Measurements from ENCODE around the gene KRTAP4-7. TPM values are rescaled to one million over a fixed set of nuclear protein-coding genes. Genes with fewer than 3 reads are reported as not detected.
"Not testable (repeated sequence)": the region's sequence is repeated elsewhere in the genome, so short reads cannot be mapped to it uniquely, and the experiment has no call there.

The KRTAP4-7 gene
- total RNA-seq, 1 experiment from 2014 or later = not detected

DNA sequence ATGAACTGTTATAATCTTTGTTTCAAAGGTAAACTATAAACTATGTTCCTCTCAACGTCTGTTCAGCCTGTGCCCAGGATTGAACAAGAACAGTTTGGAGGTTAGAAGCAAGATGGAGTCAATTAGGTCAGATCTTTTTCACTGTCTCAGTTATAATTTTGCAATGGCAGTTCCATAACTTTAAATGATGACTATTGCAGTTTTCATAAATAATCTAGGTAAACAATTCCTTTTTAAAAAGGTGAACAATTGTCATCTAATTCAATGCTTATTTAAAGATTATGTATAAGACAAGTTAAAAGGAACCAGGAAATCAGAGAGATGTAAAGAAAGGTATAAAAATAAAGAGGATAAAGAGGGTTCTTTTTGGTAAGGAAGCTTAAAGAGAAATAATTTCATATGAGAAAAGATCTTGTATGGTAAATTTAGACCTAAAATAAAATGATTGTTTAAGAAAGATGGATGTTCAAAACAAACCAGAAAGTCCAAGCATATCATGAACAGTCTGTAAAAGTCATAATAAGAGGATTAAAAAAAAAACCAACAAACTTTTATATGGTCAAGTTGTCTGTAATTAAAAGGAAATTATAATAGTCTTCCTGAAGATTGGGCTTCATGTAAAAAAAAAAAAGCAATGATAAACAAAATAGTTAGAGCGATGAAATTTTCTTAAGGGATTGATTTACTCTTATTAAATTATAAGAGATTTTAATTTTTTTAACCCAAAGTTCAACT, 27.4 kb downstream of the KRTAP4-7 start:
- H3K9me3 ChIP-seq (ENCODE audit: control insufficient read depth, insufficient read depth, low read depth, low read length) = peaks cover 10% of the 10 kb centered on the region; the same call in 1 of the 2 replicates
- ChIA-PET POLR2A (no interaction called here), CTCF (no interaction called here)
- no peak for ATAC-seq
- no peaks in the 10 kb centered on the region for H3K4me1 ChIP-seq (ENCODE audit: control insufficient read depth, insufficient read depth, low read length)
- no peak for DNase-seq (ENCODE audit: low read depth, low spot score)
- TF ChIP-seq POLR2AphosphoS5 (IDR thresholded peaks at IDR 0.05; ENCODE audit: low read depth, low read length) (no peak), TCF7L2 (IDR thresholded peaks at IDR 0.05; ENCODE audit: low read depth, low read length) (no peak), SIN3A (IDR thresholded peaks at IDR 0.05; ENCODE audit: borderline replicate concordance, insufficient read depth, low read depth, low read length) (no peak)
- TF ChIP-seq, protein P1, sequence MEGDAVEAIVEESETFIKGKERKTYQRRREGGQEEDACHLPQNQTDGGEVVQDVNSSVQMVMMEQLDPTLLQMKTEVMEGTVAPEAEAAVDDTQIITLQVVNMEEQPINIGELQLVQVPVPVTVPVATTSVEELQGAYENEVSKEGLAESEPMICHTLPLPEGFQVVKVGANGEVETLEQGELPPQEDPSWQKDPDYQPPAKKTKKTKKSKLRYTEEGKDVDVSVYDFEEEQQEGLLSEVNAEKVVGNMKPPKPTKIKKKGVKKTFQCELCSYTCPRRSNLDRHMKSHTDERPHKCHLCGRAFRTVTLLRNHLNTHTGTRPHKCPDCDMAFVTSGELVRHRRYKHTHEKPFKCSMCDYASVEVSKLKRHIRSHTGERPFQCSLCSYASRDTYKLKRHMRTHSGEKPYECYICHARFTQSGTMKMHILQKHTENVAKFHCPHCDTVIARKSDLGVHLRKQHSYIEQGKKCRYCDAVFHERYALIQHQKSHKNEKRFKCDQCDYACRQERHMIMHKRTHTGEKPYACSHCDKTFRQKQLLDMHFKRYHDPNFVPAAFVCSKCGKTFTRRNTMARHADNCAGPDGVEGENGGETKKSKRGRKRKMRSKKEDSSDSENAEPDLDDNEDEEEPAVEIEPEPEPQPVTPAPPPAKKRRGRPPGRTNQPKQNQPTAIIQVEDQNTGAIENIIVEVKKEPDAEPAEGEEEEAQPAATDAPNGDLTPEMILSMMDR (IDR thresholded peaks at IDR 0.05) = no peak
- TF ChIP-seq, protein P2, sequence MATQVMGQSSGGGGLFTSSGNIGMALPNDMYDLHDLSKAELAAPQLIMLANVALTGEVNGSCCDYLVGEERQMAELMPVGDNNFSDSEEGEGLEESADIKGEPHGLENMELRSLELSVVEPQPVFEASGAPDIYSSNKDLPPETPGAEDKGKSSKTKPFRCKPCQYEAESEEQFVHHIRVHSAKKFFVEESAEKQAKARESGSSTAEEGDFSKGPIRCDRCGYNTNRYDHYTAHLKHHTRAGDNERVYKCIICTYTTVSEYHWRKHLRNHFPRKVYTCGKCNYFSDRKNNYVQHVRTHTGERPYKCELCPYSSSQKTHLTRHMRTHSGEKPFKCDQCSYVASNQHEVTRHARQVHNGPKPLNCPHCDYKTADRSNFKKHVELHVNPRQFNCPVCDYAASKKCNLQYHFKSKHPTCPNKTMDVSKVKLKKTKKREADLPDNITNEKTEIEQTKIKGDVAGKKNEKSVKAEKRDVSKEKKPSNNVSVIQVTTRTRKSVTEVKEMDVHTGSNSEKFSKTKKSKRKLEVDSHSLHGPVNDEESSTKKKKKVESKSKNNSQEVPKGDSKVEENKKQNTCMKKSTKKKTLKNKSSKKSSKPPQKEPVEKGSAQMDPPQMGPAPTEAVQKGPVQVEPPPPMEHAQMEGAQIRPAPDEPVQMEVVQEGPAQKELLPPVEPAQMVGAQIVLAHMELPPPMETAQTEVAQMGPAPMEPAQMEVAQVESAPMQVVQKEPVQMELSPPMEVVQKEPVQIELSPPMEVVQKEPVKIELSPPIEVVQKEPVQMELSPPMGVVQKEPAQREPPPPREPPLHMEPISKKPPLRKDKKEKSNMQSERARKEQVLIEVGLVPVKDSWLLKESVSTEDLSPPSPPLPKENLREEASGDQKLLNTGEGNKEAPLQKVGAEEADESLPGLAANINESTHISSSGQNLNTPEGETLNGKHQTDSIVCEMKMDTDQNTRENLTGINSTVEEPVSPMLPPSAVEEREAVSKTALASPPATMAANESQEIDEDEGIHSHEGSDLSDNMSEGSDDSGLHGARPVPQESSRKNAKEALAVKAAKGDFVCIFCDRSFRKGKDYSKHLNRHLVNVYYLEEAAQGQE (IDR thresholded peaks at IDR 0.05; ENCODE audit: insufficient read depth in 1 of 2, low read depth in 2 of 2, low read length in 1 of 2) = no peak
- BruUV-seq (replicated peaks) = no TSS peak
- in situ Hi-C loops (cut with HindIII; ENCODE audit: low pct_unique_long_range_greater_than_20kb, low sequenced_read_pairs) = no loop called here
- H3K36me3 ChIP-seq (ENCODE audit: control insufficient read depth, insufficient read depth, low read length) = no peaks in the 10 kb centered on the region
- no peaks in the 10 kb centered on the region for H3K27me3 ChIP-seq (ENCODE audit: control insufficient read depth, insufficient read depth, low read length)
- H3K27ac ChIP-seq (ENCODE audit: low read length) = no peak overlapping the region
- no peak overlapping the region for H3K4me3 ChIP-seq (ENCODE audit: low read depth in 2 of 2, low read length in 2 of 2)
- intact Hi-C loops (cut with micrococcal nuclease; ENCODE audit: unreplicated experiment) = no loop called here

DNA sequence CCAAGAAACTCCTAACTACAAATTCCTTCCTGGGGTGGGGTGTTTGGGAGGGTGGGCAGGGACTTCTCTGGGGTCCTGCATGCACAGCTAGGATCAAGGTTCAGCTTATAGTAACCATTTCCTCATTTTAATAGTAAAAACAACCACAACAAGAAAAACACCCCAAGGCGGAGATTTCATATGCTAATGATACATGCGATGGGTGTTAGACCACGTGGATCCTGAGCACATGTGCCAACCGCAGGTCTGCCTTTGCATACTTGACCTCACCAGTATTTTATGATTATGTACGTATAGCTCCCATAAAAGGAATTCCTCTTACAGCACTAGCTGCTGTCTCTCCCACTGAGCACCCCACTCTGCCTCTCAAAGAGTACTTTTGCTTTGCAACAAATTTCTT, 32.3 kb downstream of the KRTAP4-7 start:
- Histone ChIP-seq H3K27ac (ENCODE audit: low read length) (no peak overlapping the region), H3K9me3 (ENCODE audit: control insufficient read depth, insufficient read depth, low read depth, low read length) (peaks cover 6% of the 10 kb centered on the region; the same call in 1 of the 2 replicates), H3K4me1 (ENCODE audit: control insufficient read depth, insufficient read depth, low read length) (no peaks in the 10 kb centered on the region), H3K27me3 (ENCODE audit: control insufficient read depth, insufficient read depth, low read length) (no peaks in the 10 kb centered on the region), H3K4me3 (ENCODE audit: low read depth in 2 of 2, low read length in 2 of 2) (no peak overlapping the region), H3K36me3 (ENCODE audit: control insufficient read depth, insufficient read depth, low read length) (no peaks in the 10 kb centered on the region)
- DNase-seq (ENCODE audit: low read depth, low spot score) (no peak), ATAC-seq (no peak)
- in situ Hi-C loops (cut with HindIII; ENCODE audit: low pct_unique_long_range_greater_than_20kb, low sequenced_read_pairs) (no loop called here), intact Hi-C loops (cut with micrococcal nuclease; ENCODE audit: unreplicated experiment) (no loop called here)
- ChIA-PET CTCF (no interaction called here), POLR2A (no interaction called here)
- BruUV-seq (replicated peaks) = no TSS peak
- no peak for TF ChIP-seq TCF7L2 (IDR thresholded peaks at IDR 0.05; ENCODE audit: low read depth, low read length)
- TF ChIP-seq POLR2AphosphoS5 (IDR thresholded peaks at IDR 0.05; ENCODE audit: low read depth, low read length) = no peak
- TF ChIP-seq, protein P2 (IDR thresholded peaks at IDR 0.05; ENCODE audit: insufficient read depth in 1 of 2, low read depth in 2 of 2, low read length in 1 of 2) = no peak
- TF ChIP-seq SIN3A (IDR thresholded peaks at IDR 0.05; ENCODE audit: borderline replicate concordance, insufficient read depth, low read depth, low read length) = no peak

DNA sequence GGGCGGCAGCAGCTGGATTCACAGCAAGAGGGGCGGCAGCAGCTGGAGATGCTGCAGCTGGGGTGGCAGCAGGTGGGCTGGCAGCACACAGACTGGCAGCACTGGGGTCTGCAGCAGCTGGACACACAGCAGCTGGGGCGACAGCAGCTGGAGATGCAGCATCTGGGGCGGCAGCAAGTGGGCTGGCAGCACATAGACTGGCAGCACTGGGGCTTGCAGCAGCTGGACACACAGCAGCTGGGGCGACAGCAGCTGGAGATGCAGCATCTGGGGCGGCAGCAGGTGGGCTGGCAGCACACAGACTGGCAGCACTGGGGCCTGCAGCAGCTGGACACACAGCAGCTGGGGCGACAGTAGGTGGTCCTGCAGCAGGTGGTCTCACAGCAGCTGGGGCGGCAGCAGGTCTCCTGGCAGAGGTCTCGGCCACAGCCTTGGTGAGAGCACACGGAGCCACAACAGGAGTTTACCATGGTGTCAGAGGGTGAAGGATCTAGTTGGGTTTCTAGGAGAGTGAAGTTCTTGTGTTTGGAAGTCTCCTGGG, 34.0 kb downstream of the KRTAP4-7 start, which contains the start of gene KRTAP4-11:
Gene KRTAP4-11 (minus strand): TSS at position 528 of the 541 bp plus-strand sequence. CDS start 58 bp downstream, at position 470.
- ATAC-seq; H3K4me1 ChIP-seq (ENCODE audit: control insufficient read depth, insufficient read depth, low read length); DNase-seq (ENCODE audit: low read depth, low spot score); in situ Hi-C loops (cut with HindIII; ENCODE audit: low pct_unique_long_range_greater_than_20kb, low sequenced_read_pairs); CTCF ChIA-PET; POLR2A ChIA-PET; H3K36me3 ChIP-seq (ENCODE audit: control insufficient read depth, insufficient read depth, low read length); H3K27me3 ChIP-seq (ENCODE audit: control insufficient read depth, insufficient read depth, low read length); H3K27ac ChIP-seq (ENCODE audit: low read length); H3K4me3 ChIP-seq (ENCODE audit: low read depth in 2 of 2, low read length in 2 of 2); intact Hi-C loops (cut with micrococcal nuclease; ENCODE audit: unreplicated experiment); H3K9me3 ChIP-seq (ENCODE audit: control insufficient read depth, insufficient read depth, low read depth, low read length); BruUV-seq (replicated peaks): not testable (repeated sequence)

All from Panc1 (cell line).